CD4-positive, alpha-beta T cell treated with Interleukin-15 for 4 hours (primary cell): ENCODE measurements around the gene SLX4IP.
"Not testable (repeated sequence)": the region's sequence is repeated elsewhere in the genome, so short reads cannot be mapped to it uniquely, and the experiment has no call there.

Source experiments
- DNase-seq: peaks from one replicate; pipeline ENCODE4 v3.0.0-alpha.2; 2020; ENCODE audit warnings: low spot score

SLX4IP gene

GRCh38 chr20:10573951-10574339 is 138.8 kb downstream of the SLX4IP start:
- no peak for DNase-seq

GRCh38 chr20:10576411-10577090 is 141.4 kb downstream of the SLX4IP start:
- DNase-seq: no peak

- no peak for DNase-seq
These were observed 142.5 kb downstream of the SLX4IP start for GRCh38 chr20:10577648-10578047.

GRCh38 chr20:10578607-10579006 is 143.5 kb downstream of the SLX4IP start:
- no peak for DNase-seq

GRCh38 chr20:10579942-10580341 is 144.8 kb downstream of the SLX4IP start:
- DNase-seq: no peak

- no peak for DNase-seq
These were observed 145.6 kb downstream of the SLX4IP start for GRCh38 chr20:10580700-10581099.

GRCh38 chr20:10581823-10582222 is 146.7 kb downstream of the SLX4IP start:
- DNase-seq: no peak

- DNase-seq: no peak
These were observed 149.3 kb downstream of the SLX4IP start for GRCh38 chr20:10584371-10584770.

- DNase-seq: no peak
These were observed 150.2 kb downstream of the SLX4IP start for GRCh38 chr20:10585308-10585707.

GRCh38 chr20:10586296-10586695 is 151.2 kb downstream of the SLX4IP start:
- no peak for DNase-seq

GRCh38 chr20:10590446-10590845 is 155.3 kb downstream of the SLX4IP start:
- DNase-seq: not testable (repeated sequence)

- no peak for DNase-seq
These were observed 156.0 kb downstream of the SLX4IP start for GRCh38 chr20:10590950-10591671.

GRCh38 chr20:10591946-10592521 is 156.9 kb downstream of the SLX4IP start:
- DNase-seq: no peak

GRCh38 chr20:10594296-10594868 is 159.3 kb downstream of the SLX4IP start:
- no peak for DNase-seq

GRCh38 chr20:10595266-10595665 is 160.2 kb downstream of the SLX4IP start:
- DNase-seq: no peak

GRCh38 chr20:10595985-10596384 is 160.9 kb downstream of the SLX4IP start:
- DNase-seq: no peak

- DNase-seq: no peak
These were observed 161.6 kb downstream of the SLX4IP start for GRCh38 chr20:10596710-10597121.

GRCh38 chr20:10597637-10598036 is 162.5 kb downstream of the SLX4IP start:
- no peak for DNase-seq

GRCh38 chr20:10602221-10602871 is 167.2 kb downstream of the SLX4IP start:
- DNase-seq: no peak

GRCh38 chr20:10603378-10603777 is 168.3 kb downstream of the SLX4IP start:
- no peak for DNase-seq

- DNase-seq: no peak
These were observed 169.1 kb downstream of the SLX4IP start for GRCh38 chr20:10603971-10604864.
